Mesodermal cell (in vitro differentiated cells): ENCODE data around the gene CAMK1D.
"Not testable (repeated sequence)": the region's sequence is repeated elsewhere in the genome, so short reads cannot be mapped to it uniquely, and the experiment has no call there.

ENCODE experiments used
- H3K27ac ChIP-seq: 2 replicates; pipeline ENCODE4 v1.7.0; 2013; ENCODE audit warnings: mild to moderate bottlenecking, low read depth, low read length, moderate library complexity; ENCODE audit not compliant: severe bottlenecking
- H3K36me3 ChIP-seq: 2 replicates; pipeline ENCODE4 v1.7.1; 2013; ENCODE audit warnings: mild to moderate bottlenecking, low read length, moderate library complexity; ENCODE audit not compliant: control insufficient read depth, insufficient read depth
- H3K4me1 ChIP-seq: one replicate; pipeline ENCODE4 v1.7.1; 2013; ENCODE audit warnings: mild to moderate bottlenecking, low read length; ENCODE audit not compliant: insufficient read depth, control insufficient read depth, poor library complexity, severe bottlenecking
- H3K4me3 ChIP-seq: 2 replicates; pipeline ENCODE4 v1.7.0; 2013; ENCODE audit warnings: low read length, control low read depth, mild to moderate bottlenecking; ENCODE audit not compliant: insufficient read depth, poor library complexity, severe bottlenecking; ENCODE audit errors: extremely low read depth
- H3K9me3 ChIP-seq: 2 replicates; pipeline ENCODE4 v1.7.1; 2013; ENCODE audit warnings: mild to moderate bottlenecking, low read length, moderate library complexity; ENCODE audit not compliant: control insufficient read depth
- WGBS, 2 experiments: methylation state at CpG; one replicate each; pipeline ENCODE4 v1.1.5; 2013; ENCODE audit warnings: missing lambda C conversion rate in 2 of 2; ENCODE audit not compliant: insufficient coverage in 2 of 2; 5-methylcytosine and 5-hydroxymethylcytosine counted together

CAMK1D gene

DNA sequence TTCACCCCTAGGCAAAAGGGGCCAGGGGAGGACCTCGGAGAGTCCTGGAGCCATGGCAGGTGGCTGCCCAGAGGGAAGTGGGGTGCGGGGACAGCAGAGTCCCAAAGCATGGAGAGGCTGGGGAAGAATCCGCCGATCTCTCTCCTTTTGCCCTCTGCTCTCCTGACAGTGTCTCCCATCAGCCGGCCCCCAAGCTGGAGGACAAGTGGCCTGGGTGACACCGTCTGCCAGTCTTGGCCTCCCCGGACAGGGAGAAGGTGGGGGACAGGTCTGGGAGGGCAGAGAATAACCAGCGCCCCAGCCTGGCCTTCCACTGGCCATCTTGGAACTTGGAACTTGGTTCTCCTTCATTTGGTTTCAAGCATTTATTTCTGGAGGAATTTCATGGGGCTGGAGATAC lies 77.9 kb downstream of the CAMK1D start:
- Histone ChIP-seq H3K4me1 (no peaks in the 10 kb centered on the region), H3K36me3 (no peaks in the 10 kb centered on the region), H3K4me3 (no peak overlapping the region), H3K27ac (no peak overlapping the region), H3K9me3 (no peaks in the 10 kb centered on the region)
- WGBS, 2 experiments: 85 to 100% methylated on average over 5 of the region's 8 CpGs

DNA sequence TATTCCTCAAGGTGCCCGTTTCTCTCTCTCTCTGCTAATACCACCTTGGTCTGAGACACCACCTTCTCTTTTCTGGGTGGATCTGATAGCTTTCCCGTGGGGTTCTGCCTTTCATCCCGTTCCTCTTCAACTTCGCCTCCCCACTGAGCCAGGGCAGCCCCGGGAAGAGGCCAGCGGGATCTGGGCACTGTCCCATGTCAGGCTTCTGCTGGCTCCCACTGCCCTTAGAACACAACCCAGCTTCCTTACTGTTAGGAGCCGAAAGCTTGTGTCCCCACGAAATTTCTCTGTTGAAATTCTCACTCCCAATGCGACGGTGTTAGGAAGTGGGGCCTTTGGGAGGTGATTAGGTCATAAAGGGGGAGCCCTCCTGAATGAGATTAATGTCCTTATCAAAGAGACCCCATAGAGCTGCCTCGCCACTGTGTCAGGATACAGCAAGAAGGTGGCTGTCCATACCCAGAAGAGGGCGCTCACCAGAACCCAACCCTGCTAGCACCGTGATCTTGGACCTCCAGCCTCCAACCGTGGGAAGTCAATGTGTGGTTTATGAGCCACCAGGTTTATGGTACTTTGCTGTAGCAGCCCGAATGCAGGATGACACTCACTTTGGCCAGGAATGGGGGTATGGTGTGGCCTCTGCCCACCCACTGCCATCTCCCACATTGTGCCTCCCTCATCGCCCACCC lies 79.2 kb downstream of the CAMK1D start:
- Histone ChIP-seq H3K9me3 (no peaks in the 10 kb centered on the region), H3K4me3 (no peak overlapping the region), H3K4me1 (no peaks in the 10 kb centered on the region), H3K36me3 (no peaks in the 10 kb centered on the region), H3K27ac (no peak overlapping the region)
- WGBS, 2 experiments: 84 to 96% methylated on average over 11 to 14 of the region's 16 CpGs

- H3K4me1 ChIP-seq: no peaks in the 10 kb centered on the region
- WGBS, 2 experiments: 84 to 89% methylated on average over 9 to 10 of the region's 11 CpGs
- H3K9me3 ChIP-seq: no peaks in the 10 kb centered on the region
- H3K36me3 ChIP-seq: no peaks in the 10 kb centered on the region
- no peak overlapping the region for H3K4me3 ChIP-seq
- no peak overlapping the region for H3K27ac ChIP-seq
Measured at GRCh38 chr10:12430406-12430982, 81.1 kb downstream of the CAMK1D start.

GRCh38 chr10:12431151-12432101 lies 82.1 kb downstream of the CAMK1D start:
- H3K4me3 ChIP-seq: no peak overlapping the region
- no peaks in the 10 kb centered on the region for H3K36me3 ChIP-seq
- H3K4me1 ChIP-seq: no peaks in the 10 kb centered on the region
- no peaks in the 10 kb centered on the region for H3K9me3 ChIP-seq
- no peak overlapping the region for H3K27ac ChIP-seq
- WGBS, 2 experiments: 83 to 90% methylated on average over 14 to 15 of the region's 18 CpGs

DNA sequence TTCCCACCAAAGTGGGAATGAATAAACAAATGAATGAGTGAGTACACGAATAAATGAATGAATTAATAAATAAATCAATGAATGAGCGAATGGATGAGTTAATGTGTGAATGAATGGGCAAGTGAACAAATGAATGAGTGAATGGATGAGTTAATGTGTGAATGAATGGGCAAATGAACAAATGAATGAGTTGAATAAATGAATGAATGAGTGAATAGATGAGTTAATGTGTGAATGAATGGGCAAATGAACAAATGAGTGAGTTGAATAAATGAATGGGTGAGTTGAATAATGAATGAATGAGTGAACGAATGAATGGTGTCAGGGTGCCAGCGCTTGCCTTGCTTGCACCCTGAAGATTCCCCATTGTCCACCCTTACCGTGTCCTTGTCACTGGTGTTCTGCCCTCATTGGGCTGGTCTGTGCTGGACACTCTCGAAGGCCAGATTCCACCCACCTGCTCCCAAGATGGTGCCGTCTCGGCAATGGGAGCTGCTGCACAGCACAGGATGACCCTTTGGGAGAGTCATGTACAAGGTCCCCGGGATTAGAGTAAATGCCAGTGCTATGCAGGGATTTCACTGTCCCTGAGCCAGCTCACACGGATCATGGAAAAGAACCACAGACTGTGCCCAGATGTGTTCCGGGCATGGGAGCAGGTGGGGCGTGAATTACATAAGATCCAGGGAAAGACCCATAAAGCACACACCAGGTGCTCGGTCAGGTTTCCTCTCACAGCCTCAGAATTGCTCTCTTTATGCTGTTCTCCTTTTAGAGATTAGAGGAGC lies 83.2 kb downstream of the CAMK1D start:
- H3K36me3 ChIP-seq: no peaks in the 10 kb centered on the region
- 89 to 93% methylated on average over 13 of the region's 13 CpGs for WGBS, 2 experiments
- no peaks in the 10 kb centered on the region for H3K4me1 ChIP-seq
- no peak overlapping the region for H3K27ac ChIP-seq
- H3K9me3 ChIP-seq: no peaks in the 10 kb centered on the region
- no peak overlapping the region for H3K4me3 ChIP-seq

DNA sequence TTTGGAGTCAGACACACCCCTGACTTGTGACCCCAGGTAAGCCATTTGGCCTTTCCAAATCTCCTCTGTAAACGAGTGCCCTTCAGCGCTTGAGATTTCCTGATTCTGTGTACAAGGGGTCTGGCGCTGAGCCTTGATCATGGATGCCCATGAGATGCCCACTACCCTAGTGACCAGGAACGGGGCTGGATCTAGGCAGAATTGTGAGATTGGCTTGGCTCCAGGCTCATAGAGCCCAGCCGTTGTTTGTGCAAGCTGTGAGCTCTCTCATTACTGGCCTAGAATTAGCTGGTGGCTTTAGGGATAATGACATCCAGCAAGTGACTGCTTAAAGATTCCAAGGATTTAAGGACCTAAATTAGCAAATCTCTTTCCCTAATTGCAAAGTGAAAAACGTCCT lies 84.9 kb downstream of the CAMK1D start:
- Histone ChIP-seq H3K4me3 (no peak overlapping the region), H3K36me3 (no peaks in the 10 kb centered on the region), H3K27ac (no peak overlapping the region), H3K9me3 (no peaks in the 10 kb centered on the region), H3K4me1 (no peaks in the 10 kb centered on the region)
- WGBS, 2 experiments: 86 to 89% methylated on average over 4 to 5 of the region's 6 CpGs

DNA sequence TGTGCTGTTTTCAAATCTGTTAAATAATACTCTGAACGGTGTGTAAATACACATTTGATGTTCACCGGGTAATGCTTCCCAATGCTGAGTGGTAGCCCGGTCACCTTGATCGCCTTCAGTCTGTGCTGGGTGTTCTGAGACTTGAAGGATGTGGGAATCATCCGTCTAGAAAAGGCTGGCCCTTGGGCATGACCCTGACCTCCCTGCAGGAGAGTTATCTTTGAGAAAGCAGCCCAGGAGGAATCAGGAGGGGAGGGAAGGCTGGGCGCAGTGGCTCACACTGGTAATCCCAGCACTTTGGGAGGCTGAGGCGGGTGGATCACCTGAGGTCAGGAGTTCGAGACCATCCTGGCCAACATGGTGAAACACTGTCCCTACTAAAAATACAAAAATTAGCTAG lies 85.3 kb downstream of the CAMK1D start:
- 89 to 97% methylated on average over 5 to 7 of the region's 8 CpGs for WGBS, 2 experiments
- H3K9me3 ChIP-seq, H3K27ac ChIP-seq, H3K36me3 ChIP-seq, H3K4me1 ChIP-seq, H3K4me3 ChIP-seq: not testable (repeated sequence)

- Histone ChIP-seq H3K36me3 (no peaks in the 10 kb centered on the region), H3K4me3 (no peak overlapping the region), H3K27ac (no peak overlapping the region), H3K4me1 (no peaks in the 10 kb centered on the region), H3K9me3 (no peaks in the 10 kb centered on the region)
- WGBS, 2 experiments: 85 to 93% methylated on average over 5 to 6 of the region's 6 CpGs
Measured at GRCh38 chr10:12435348-12435747, 86.0 kb downstream of the CAMK1D start.

GRCh38 chr10:12438919-12439692 lies 89.8 kb downstream of the CAMK1D start:
- Histone ChIP-seq H3K4me1 (no peaks in the 10 kb centered on the region), H3K9me3 (no peaks in the 10 kb centered on the region), H3K4me3 (no peak overlapping the region), H3K27ac (no peak overlapping the region), H3K36me3 (no peaks in the 10 kb centered on the region)
- 91 to 93% methylated on average over 15 to 16 of the region's 16 CpGs for whole genome bisulfite sequencing, 2 experiments

DNA sequence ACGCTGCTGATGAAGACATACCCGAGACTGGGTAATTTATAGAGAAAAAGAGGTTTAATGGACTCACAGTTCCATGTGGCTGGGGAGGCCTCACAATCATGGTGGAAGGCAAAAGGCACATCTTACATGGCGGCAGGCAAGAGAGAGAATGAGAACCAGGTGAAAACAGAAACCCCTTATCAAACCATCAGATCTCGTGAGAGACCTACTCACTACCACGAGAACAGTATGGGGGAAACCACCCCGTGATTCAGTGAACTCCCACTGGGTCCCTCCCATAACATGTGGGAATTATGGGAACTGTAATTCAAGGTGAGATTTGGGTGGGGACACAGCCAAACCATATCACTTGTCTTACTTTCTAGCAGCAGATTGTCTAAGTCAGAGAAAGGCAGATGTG lies 90.4 kb downstream of the CAMK1D start:
- not testable (repeated sequence) for H3K4me1 ChIP-seq, H3K27ac ChIP-seq, H3K9me3 ChIP-seq, H3K36me3 ChIP-seq, H3K4me3 ChIP-seq
- 96% methylated on average over 5 of the region's 6 CpGs for WGBS, 2 experiments
